HG02798 (cell line): ENCODE measurements around the gene CARD9.

Experiments
- ATAC-seq: cut with Tn5 transposase; IDR thresholded peaks from one replicate; pipeline ENCODE4 v1.9.1; 2021; ENCODE audit warnings: mild to moderate bottlenecking; ENCODE audit not compliant: unreplicated experiment, poor library complexity

The CARD9 gene

GRCh38 chr9:136366826-136367225, 6.6 kb downstream of the CARD9 start:
- no peak for ATAC-seq

DNA sequence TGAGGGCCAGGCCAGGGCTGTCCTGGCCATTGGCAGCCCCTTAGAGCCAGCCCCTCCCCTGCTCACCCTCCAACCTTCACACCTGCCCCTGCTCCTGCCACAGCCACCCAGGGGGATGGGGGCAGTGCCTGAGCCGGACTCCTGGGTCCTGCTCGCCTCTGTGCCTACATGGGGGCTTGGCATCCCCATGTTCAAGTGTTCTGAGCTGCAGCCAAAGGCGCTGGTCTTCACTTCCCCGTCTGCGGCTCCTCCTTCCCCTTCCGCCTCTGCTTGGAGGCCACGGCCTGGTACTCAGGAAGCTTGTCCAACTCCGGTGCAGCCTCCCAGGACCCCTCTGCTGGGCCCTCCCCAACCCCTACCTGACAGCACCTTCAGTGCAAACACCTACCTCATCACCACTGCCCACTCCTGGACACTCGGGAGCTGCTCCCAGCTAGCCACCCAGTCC, 7.7 kb downstream of the CARD9 start:
- no peak for ATAC-seq

DNA sequence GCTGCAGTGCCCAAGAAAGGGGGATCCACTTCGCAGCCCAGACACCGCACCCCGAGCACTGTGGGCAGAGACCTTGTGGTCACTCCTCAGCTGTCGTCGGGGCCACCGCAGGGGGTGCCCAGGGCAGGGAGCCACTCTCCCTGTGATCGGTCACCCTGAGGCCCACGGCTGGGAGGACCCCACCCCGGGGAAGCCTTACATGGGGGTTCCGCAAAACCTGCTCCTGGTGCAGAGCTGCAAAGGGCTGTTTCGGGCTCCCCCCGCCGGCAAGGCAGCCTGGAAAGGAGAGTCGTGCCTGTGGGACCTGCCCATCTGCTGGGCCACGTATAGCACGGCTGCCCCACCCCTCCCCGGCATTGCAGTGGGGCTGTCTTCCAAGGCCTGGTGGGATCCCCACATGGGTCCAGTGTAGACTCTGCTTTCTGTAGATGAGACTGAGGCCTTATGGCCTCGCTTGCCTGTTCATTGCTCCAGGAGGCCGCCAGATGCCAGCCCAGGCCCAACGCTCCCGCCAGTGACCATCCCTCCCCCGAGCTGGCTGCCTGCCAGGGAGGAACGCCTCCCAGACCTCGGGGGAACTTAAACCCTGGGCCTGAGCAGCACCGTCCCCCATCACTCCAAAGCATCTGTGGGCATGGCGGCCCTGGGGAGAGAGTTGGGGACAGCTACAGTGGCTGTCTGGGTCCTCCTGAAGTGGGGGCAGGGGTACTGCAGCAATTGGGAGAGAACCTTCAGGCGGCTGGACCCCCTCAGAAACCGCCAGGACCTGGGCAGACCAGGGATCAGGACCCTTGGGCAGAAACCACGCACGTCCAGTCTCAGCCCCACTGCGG, 8.3 kb downstream of the CARD9 start:
- ATAC-seq = no peak

- ATAC-seq = no peak
Measured at GRCh38 chr9:136363949-136364748, 9.3 kb downstream of the CARD9 start.

GRCh38 chr9:136363106-136363948, 10.1 kb downstream of the CARD9 start, which contains the start of gene DNLZ:
Gene DNLZ, minus strand, starts transcription at chr9:136363744. Its CDS starts 30 bp downstream, at chr9:136363714.
- peak; percentile 80 for ATAC-seq

DNA sequence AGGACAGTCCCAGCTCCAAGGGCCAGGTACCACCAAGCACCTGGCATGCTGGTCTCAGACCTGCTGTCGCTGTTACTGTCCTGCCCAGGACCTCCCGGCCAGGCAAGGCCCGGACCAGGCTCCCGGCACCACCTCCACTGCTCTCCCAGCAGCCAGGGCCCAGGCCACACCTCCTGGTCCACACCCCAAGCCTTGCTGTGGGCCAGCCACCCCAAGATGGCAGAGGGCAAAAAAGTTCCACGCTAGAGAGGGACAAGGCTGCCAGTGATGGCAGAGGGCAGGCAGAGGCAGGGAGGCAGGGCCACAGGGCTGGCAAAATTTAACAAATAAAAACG, 11.1 kb downstream of the CARD9 start:
- ATAC-seq = no peak

- ATAC-seq = no peak
Measured at GRCh38 chr9:136361754-136362449, 11.6 kb downstream of the CARD9 start.

DNA sequence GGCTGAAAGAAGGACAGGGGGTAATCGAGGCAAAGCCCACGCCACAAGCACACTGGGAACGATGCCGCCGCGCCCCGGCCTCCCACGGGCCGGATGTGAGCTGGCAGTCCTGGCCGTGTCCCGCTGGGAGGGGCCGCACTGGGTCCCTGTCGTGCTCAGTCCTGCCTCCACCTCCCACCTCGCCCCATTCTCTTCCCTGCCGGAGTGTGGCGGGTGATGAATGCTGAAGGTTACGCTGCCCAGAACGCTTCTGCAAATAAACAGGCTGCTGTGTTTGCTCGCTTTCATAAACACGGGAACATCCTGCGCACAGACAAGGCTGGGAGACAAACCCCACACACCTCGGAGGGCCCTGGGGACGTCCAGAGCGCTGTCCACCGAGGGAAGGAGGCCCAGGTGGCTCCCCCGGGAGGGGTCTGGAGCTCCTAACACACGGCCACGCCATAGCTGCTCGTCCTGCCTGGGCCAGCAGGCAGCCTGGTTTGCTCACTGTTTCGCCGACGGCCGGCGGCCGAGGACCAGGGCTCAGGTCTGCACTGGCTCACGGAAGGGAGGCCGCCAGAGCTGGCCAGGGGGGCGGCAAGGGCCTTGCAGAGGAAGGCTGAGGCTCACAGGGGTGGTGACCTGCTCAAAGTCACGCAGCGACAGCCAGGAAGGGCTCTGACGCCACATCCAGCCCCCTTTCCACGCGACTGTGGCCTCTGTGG, 12.3 kb downstream of the CARD9 start:
- ATAC-seq = no peak

DNA sequence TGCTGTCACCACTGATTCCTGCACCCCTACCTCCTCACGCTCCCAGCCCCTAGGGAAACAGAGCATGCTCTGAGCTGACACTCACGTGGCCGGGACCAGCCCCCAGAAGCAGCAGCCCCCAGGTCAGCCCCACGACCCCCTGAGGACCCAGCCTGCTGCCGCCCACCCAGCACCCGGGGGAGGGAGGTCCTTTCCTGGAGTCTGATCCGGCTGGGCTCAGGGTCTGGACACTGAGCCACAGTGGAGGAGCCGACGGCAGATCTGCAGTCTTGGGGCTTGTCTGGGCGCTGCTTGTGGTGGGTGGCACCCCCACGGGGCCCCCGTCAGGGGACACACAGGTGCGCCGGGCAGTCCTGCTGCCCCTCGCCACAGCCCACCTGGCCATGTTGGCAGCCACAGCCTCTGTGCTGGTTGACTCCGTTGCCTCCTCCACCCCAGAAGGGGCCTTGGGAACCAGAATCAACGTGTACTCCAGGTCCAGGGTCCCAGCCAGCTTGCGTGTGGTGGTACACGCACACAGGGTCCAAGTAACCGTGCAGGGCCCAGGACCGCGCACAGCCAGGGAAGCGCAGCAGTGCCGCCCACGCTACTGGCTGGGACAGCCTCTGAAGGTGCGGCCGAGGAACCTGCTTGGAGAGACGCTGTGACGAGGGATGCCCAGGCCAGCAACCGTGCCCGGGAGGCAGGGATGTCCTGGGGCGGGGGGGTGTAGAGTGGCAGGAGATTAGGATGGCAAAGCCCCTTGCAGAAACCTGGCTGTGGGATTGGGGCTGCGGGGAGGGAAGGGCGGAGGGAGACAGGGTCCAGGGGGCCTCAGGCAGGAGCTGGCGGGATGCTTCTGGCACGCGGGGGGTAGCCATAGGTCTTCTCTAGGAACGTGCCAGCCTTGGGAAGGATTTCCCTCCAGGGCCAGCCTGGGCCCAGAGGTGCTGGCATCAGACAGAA, 13.4 kb downstream of the CARD9 start:
- ATAC-seq = no peak

- ATAC-seq = no peak
Measured at GRCh38 chr9:136358888-136359287, 14.6 kb downstream of the CARD9 start.

DNA sequence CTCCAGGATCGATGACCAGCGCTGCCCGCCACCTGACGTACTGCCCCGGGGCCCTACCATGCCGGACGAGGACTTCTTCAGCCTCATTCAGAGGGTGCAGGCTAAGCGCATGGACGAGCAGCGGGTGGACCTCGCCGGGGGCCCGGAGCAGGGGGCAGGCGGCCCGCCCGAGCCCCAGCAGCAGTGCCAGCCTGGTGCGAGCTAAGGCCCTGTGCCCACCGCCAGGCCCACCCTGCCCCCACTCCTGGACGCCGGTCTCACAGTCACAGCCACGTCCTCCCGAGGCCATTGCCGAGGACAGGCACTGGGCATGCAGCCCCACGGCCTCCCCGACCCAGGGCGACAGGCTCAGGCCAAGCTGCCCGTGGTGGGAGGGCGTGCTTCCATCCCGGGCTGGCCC, 15.5 kb downstream of the CARD9 start:
- ATAC-seq = no peak

DNA sequence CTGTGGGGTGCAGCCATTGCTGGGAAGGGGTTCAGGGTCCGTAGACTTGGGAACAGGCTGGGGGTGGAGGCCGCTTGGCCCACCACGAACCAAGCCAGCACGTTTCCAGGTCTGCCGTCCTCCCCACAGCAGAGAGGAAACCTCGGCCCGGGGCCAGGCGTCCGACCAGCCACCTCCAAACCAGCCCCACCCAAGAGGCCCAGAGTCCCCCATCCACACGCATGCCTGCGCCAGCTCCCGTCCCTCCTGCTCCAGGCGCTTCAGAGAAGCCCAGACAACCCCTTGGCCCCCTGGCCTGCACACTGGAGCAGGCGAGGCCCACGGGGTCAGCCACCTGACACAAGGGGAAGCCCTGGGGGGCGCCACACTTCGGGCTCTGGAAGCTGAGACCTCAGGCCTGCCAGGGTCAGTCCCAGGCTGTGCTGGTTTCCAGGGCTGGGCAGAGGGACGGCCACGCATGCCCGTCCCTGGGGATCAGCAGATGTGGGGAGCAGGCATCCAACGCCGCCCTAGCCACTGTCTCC, 16.2 kb downstream of the CARD9 start:
- ATAC-seq = no peak

GRCh38 chr9:136355616-136356557, 17.6 kb downstream of the CARD9 start:
- no peak for ATAC-seq

DNA sequence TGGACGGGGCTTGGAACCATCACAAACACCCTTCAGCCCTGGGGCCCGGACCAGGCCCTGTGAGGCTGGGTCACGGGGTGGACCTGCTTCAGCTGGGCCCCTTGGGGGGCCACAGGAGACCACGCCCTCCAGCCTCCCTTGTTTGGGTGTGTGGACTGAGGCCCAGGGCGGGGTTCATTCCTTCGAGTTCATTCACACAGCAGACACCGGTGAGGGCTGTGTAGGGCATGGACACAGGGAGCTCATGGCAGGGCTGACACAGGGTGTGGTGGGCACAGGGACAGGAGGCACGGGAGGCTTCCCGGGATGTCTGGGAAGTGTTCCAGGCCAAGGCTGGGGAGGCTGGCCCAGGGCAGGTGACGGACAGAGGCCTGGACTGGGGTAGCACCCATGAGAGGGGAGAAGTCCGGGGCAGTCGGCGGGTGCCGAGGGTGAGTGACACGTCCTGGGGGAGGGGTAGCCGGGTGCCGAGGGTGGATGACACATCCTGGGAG, 18.8 kb downstream of the CARD9 start:
- no peak for ATAC-seq

- no peak for ATAC-seq
Measured at GRCh38 chr9:136353757-136354488, 19.5 kb downstream of the CARD9 start.

DNA sequence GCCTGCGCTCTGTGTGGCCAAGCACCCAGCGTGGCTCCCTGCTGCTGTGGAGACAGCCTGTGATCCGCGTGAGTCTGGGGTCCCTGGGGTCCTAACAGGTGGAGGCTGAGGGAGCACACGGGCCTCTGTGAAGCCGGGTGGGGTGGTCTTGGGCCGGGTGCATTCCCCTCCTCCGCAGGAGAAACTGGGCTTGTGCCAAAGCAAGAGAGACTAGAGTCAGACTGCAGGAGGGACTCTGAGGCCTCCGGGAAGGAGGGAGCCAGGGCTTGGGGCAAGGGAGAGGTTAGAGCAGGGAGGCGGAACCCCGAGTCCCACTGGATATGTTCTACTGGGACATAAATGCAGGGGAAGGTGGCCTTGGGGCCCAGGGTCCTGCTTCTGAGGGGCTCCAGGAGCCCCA, 20.4 kb downstream of the CARD9 start:
- no peak for ATAC-seq
